Raji (cell line): ENCODE results near the gene ZFAND2A.

Source experiments
- POLR2A ChIP-seq: IDR thresholded peaks from 2 replicates; pipeline ENCODE4 v1.6.1; 2011; ENCODE audit warnings: low read depth, low read length, control low read depth; ENCODE audit not compliant: insufficient read depth

Gene ZFAND2A

DNA sequence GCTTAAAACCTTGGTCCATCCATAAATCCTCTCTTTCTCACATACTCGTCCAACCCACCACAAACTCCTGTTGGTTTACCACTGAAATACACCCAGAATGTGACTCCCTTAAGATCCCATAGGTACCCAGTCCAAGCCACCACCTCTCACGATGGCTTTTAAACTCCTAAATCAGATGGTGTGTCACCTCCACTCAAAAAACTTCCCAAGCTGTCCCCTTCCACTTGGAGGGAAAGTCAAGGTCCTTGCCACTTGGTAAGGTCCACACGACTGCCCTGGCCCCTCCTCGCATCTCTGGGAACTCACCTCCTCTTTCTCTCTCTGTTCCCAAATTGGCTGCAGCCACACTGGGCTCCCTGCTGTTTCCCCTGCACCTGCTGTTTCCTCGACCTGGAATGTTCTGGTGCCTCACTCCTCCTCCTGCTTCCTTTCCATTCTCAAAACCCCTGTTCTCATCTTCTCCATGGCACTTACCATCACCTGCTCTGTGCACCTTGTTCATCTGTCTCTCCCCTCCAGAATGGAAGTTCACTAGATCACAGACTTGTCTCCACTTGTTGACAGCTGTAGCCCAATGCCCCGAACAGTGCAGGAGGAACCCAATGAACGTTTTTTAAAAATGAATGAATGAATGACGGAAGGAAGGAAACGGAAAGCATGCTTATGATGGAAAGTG, 23.0 kb downstream of the ZFAND2A start:
- no peak for TF ChIP-seq POLR2A

DNA sequence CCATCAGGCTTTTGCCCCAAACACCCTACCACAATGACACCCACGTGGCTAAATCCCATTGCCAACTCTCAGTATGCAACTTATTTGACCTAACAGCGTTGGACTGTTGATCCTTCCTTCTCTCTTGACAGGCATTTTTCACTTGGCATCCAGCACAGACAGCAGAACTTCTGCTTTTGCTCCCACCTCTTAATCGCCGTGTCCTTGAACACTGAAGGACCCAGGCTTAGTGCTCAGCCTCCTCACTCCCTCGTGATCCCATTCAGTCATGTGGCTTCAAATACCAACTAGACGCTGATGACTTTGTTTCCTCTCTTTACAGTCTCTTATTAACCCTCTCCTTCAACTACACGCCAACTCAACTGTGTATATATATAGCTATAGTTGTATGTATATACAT, 25.0 kb downstream of the ZFAND2A start:
- no peak for TF ChIP-seq POLR2A

DNA sequence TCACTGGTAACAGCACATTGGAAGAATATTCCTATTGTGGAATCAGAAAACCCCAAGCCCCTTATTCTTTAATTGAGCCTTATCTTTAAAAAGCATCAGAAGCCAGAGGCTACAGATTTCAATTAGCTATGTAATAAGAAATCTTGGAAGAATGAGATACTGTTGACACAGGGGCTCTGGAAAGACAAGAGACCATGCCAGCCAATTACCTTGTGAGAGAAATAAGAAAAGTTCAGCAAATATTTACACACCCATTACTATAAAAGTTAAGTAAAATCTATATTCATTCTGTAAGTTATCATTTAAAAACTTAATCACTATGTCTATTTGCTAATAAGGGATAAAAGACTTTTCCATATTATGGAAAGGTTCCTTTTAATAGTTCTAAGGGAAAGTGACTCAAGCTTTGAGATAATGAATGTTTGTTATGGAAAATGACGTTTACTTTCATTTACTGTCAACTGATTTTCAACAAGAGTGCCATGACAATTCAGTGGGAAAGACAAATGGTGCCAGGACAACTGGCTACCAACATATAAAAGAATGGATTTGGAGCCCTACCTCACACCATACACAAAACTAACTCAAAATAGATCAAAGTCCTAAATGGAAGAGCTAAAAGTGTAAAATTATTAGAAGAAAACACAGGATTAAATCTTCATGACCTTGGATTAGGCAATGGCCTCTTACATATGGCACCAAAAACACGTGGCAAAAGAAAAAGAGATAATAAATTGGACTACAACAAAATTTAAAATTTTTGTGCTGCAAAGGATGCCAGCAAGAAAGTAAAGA, 28.3 kb downstream of the ZFAND2A start:
- no peak for TF ChIP-seq POLR2A

DNA sequence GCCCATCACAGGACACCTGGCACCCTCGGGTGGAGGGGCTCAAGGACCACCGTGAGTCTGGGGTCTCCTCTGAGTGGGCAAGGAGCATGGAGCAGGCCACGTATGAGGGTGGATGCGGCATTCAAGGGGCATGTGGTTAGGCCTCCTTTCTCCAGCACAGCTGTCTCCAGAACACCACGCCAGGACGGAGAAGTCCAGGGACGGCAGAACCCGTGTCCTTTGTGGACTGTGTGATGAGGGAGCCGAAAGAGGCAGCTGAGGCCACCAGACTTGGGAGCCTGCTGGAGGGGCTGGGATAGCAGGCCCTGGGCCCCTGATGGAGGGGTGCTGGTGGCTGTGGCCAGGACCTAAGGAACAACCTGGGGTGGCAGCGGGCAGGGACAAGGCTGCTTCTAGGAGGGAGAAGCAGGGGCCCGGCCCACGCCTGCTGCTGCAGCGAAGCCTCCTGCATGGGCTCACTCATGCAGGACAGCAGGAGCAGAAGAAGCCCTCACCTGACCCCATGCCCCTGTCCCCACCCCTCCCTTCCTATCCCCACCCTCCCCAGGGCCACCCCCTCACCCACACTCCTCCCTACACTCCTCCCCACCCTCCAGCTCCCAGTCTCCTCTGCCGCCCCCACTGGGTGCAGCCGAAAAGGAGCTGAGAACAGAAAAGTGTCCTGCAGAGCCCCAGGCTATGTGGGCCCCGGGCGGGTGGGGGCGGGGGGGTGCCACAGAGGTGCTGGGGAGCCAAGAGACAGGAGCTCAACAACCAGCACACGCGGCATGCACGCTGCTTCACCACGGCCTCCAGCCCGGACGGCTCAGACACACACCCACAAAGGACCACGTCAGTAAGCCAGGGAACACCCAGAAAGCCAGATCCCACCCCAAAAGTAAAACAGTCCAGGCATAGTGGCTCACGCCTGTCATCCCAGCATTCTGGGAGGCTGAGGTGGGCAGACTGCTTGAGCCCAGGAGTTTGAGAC, 29.7 kb downstream of the ZFAND2A start:
- no peak for TF ChIP-seq POLR2A

DNA sequence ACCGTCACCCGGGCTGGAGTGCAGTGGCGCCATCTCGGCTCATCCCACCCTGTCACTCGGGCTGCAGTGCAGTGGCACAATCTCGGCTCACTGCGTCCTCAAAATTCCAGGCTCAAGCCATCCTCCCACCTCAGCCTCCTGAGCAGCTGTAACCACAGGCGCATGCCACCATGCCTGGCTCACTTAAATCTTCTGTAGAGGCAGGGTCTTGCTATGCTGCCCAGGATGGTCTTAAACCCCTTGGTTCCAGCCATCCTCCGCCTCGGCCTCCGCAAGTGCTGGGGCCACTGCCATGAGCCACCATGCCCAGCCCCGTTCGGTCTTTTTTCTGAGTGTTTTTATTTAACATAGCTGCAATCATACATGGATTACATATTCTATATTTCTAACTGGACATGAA, 30.6 kb downstream of the ZFAND2A start:
- TF ChIP-seq POLR2A, result no peak

DNA sequence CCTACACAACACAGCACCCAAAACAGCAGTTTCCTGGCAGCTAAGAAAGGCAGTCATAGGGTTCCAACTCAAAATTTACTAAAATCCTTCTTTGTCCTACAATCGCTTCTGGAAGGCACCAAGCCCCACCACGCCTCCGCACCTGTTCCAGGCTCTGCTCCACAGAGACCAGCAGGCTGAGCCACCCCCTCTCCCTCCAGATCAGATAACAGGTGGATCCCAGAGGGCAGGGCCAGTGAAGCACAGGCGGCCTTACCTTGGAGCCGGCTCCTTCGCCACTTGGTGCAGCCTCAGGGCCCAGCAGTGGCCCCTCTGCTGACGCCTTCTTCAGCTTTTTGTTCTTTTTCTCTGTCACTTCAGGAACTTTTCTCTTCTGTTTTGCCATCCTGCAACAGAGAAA, 33.0 kb downstream of the ZFAND2A start:
- no peak for TF ChIP-seq POLR2A

DNA sequence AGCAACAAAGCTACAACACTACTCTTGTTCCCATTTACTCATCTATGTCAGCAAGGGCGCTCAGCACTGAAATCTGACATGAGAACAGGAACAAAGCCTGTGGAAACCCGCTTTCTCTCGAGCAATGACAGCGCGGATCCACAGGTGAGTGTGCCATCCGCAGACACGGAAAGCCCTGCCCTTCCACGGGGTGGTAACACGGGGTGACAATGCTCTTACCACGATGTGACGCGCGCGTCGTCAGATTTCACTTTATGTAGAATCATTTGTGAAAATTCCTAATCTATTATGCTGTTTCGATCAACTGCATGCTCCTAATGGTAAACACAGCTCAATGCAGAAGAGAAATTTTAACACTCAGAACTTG, 34.4 kb downstream of the ZFAND2A start:
- TF ChIP-seq POLR2A, result no peak

DNA sequence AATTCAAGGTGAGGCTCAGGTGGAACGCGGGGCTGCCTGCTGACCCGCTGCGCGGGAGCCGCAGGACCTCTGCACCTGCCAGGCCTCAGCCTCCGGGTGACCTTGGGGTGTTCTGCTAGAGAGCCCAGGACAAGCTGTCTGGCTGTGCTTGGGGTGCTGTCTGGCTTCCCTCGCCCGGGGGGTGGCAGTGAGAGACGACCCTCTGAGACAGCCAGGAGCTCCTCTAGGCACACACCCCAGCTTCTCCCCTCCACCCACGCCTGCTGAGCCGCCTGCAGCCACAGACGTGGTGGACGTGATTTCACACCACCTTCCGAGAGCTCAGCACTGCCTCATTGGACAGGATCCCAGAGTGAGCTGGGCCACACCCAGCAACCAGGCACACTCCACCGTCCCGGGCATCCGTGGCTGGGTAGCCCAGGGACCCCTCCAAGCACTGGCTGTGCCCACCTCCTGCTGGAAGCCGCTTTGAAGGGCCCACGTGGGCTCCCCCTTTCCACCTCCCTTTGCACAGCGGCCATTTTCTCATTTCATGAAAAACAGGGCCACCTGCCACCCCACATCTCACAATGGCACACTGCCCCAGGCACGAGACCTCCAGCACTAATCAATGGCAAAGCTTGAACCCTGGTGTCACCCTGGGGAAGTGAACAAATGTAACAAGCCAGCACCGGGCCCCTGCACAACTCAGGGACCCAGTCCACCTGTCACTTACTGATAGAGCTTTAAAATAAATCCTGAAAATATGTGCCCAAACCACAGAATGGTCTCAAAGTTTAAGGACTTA, 35.0 kb downstream of the ZFAND2A start:
- no peak for TF ChIP-seq POLR2A

DNA sequence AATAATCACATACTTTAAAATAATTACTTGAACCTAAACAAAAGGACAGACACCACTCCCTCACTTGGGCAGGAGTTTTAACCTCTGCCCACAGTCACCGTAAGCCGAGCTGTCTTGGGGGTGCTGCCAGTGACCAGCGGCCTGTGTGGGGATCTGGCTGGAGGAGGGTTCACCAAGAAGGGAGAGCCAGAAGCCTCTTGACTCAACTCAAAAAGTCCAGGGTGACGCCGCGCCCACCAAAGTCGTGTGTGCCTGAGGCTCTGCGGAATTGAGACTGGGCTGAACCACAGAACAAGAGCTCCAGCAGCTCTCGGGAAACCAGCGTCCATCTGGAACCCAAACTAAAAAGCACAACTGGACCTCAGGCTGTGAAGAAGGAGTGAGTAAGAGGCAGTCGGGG, 35.8 kb downstream of the ZFAND2A start:
- TF ChIP-seq POLR2A, result no peak

DNA sequence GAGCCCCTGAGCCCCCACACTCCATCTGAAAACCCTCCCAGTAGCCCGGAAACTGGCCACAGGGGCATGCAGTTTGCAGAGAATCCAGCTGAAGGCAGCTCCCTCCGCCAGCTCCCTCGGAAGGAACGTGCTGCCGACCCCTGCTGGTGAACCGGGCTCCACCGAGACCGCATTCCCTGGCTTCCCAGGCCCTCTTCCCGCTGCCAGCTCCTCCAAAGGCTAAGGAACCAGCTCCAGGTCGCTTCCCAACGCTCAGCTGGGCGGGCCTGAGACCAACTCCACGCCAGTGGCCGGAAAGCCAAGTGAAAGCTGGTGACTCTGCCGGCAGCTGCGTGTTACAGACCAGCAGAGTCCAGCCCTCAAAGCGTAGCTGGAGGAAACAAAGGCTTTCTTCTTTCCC, 36.3 kb downstream of the ZFAND2A start:
- no peak for TF ChIP-seq POLR2A

DNA sequence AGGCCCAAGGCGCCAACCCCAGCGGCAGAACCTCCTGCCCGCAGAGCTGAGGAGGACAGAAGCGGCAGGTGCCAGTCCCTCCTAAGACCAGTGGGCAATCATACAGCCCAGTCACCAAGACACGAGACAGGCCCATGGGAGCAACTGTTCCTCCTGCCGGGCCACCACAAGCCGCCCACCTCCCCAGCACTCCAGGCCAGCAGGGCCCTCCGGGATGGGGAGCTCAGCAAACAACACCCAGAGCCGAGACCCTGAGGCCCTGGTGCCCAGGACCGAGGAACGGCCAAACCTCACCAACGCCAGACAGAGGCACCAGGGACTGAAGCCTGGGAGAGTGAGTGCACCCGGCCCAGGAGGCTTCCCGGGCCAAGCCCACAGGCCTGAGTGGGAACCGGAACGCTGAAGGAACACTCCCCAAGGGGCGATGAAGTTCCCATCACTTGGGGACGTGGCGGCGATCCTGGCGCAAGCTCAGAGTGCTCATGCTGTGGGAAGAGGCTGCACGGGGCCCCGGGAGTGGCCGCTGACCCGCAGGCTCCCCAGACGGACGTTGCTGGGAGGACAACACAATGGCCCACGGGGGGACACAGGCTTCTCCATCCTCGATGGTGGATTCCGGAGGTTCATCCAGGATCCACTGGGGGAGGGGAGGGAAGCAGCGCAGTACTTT, 37.0 kb downstream of the ZFAND2A start:
- TF ChIP-seq POLR2A, result no peak

DNA sequence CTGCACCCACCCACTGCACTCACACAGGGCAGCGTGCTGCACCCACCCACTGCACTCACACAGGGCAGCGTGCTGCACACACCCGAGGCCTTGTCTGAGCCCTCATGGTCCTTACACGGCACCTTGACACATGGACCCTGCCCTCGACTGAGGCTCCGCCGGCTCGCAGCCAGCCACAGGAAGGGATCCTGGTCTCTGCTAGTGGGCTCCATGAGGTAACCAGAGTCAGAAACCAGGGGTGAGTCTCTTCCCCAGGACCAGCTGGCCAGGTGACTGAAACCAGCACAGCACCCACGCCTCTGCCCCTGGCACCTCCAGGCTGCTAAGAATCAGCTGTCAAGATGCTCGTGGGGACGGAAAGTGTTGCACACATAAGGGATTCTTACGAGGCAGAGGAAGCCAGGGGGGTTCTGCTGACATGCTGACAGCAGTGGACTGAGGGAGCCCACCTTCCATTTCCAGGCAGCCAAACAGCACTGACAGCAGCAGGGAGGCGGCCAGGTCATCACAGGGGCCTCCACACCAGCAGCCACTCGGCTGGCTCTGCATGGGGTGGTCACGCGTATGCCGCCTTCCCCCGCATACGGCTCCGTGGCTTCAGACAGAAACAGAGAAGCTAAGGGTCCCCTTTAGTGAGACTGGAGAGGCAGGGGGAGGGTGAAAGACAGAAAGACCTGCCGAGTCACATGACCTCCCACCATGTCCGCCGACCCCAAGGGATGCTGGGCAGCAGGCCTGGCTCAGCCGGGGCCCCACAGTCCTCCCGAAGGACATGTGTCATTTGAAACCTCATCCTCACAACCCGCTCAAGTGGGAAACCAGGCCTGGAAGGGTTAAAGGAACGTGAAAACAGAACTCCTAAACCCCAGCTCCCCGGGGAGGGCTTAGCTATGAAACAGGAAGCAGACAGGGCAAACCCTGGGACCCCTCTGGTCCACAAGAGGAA, 37.8 kb downstream of the ZFAND2A start:
- no peak for TF ChIP-seq POLR2A

DNA sequence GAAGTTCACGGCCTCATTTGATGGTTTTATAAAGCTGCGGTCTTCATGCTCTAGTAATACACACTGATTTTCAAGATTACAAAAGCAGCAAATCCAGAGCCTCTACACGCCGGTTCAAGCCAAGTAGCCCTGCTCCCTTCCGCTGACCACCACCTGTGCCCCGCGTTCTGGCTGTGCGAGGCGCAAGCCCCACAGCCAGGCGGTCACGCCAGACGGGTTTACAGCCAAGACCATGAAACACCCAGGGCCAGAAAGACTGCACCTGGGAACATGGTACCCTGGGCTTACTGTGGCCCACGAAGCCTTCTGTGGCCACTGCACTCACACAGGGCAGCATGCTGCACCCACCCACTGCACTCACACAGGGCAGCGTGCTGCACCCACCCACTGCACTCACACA, 38.5 kb downstream of the ZFAND2A start:
- no peak for TF ChIP-seq POLR2A
